ENCODE results near the gene SHC2. TPM values are rescaled to one million over a fixed set of nuclear protein-coding genes. Genes with fewer than 3 reads are reported as not detected.
A peak's percentile ranks its signal among the peaks of the same experiment; 100 is the strongest.
"Not testable (repeated sequence)": the region's sequence is repeated elsewhere in the genome, so short reads cannot be mapped to it uniquely, and the experiment has no call there.

SHC2 gene
- total RNA-seq, 2 experiments from 2014 or later: 0.36 to 0.42 TPM

DNA sequence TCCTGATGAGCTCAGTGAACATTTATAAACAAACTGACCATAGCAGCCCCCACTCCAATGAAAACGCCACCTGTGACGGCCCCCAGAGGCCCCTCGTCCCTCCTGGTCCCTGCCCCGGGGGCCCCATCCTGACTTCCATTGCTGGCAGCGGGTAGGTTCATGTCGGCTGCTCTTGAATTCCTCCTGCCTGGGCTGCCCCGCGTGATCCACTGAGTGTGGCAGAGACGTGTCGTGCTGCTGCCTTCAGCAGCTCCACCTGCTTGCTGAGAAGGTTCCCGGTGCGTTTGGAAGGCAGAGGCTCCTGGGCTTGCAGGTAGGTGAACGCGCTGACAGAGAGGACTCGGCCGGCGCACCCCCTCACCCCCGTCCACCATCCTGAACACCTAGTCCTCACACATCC is 63.5 kb downstream of the SHC2 start:
- no peak for DNase-seq
- Mint-ChIP-seq H3K9me3 (peaks cover 4% of the 10 kb centered on the region), H3K4me1 (ENCODE audit: low read depth) (no peaks in the 10 kb centered on the region), H3K27me3 (no peaks in the 10 kb centered on the region), H3K4me3 (no peak overlapping the region), H3K36me3 (ENCODE audit: low read depth) (no peaks in the 10 kb centered on the region), H3K27ac (no peak overlapping the region)
- ChIA-PET POLR2A (no interaction called here), CTCF (no interaction called here)
- no peak overlapping the region for H3K4me3 ChIP-seq (ENCODE audit: low read length)
- peaks cover 0 to 29% of the 10 kb centered on the region in 2 experiments for H3K9me3 ChIP-seq (ENCODE audit: control insufficient read depth in 1 of 2, insufficient read depth in 1 of 2, low read length in 2 of 2)
- H3K27ac ChIP-seq (ENCODE audit: low read depth in 1 of 2, low read length in 2 of 2): no peak overlapping the region
- H3K36me3 ChIP-seq (ENCODE audit: insufficient read depth, low read length): no peaks in the 10 kb centered on the region
- intact Hi-C loops (cut with DNase I, micrococcal nuclease): no loop called here
- H3K27me3 ChIP-seq (ENCODE audit: control insufficient read depth in 1 of 2, insufficient read depth in 2 of 2, low read length in 2 of 2): peaks cover 0 to 6% of the 10 kb centered on the region in 2 experiments
- no peak for ATAC-seq (ENCODE audit: poor library complexity)
- TF ChIP-seq, protein P1, sequence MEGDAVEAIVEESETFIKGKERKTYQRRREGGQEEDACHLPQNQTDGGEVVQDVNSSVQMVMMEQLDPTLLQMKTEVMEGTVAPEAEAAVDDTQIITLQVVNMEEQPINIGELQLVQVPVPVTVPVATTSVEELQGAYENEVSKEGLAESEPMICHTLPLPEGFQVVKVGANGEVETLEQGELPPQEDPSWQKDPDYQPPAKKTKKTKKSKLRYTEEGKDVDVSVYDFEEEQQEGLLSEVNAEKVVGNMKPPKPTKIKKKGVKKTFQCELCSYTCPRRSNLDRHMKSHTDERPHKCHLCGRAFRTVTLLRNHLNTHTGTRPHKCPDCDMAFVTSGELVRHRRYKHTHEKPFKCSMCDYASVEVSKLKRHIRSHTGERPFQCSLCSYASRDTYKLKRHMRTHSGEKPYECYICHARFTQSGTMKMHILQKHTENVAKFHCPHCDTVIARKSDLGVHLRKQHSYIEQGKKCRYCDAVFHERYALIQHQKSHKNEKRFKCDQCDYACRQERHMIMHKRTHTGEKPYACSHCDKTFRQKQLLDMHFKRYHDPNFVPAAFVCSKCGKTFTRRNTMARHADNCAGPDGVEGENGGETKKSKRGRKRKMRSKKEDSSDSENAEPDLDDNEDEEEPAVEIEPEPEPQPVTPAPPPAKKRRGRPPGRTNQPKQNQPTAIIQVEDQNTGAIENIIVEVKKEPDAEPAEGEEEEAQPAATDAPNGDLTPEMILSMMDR (IDR thresholded peaks at IDR 0.05): no peak
- no peaks in the 10 kb centered on the region for H3K4me1 ChIP-seq (ENCODE audit: insufficient read depth, low read length)

DNA sequence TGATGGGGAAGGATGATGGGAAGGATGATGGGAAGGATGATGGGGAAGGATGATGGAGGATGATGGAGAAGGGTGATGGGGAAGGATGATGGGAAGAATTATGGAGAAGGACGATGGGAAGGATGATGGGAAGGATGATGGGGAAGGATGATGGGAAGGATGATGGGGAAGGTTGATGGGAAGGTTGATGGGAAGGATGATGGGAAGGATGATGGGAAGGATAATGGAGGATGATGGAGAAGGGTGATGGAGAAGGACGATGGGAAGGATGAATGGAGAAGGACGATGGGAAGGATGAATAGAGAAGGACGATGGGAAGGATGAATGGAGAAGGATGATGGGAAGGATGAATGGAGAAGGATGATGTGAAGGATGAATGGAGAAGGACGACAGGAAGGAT is 65.4 kb downstream of the SHC2 start:
- Mint-ChIP-seq H3K4me1 (ENCODE audit: low read depth) (no peaks in the 10 kb centered on the region), H3K27ac (no peak overlapping the region), H3K36me3 (ENCODE audit: low read depth) (no peaks in the 10 kb centered on the region), H3K4me3 (no peak overlapping the region), H3K27me3 (no peaks in the 10 kb centered on the region), H3K9me3 (peaks cover 4% of the 10 kb centered on the region)
- ChIA-PET POLR2A (no interaction called here), CTCF (no interaction called here)
- TF ChIP-seq, protein P1 (IDR thresholded peaks at IDR 0.05): no peak
- H3K4me3 ChIP-seq (ENCODE audit: low read length): no peak overlapping the region
- ATAC-seq (ENCODE audit: poor library complexity): no peak
- H3K27me3 ChIP-seq (ENCODE audit: control insufficient read depth in 1 of 2, insufficient read depth in 2 of 2, low read length in 2 of 2): no peaks in the 10 kb centered on the region
- intact Hi-C loops (cut with DNase I, micrococcal nuclease): no loop called here
- no peak for DNase-seq
- H3K9me3 ChIP-seq (ENCODE audit: control insufficient read depth in 1 of 2, insufficient read depth in 1 of 2, low read length in 2 of 2): peaks cover 0 to 25% of the 10 kb centered on the region in 2 experiments
- H3K27ac ChIP-seq (ENCODE audit: low read depth in 1 of 2, low read length in 2 of 2): no peak overlapping the region
- H3K36me3 ChIP-seq (ENCODE audit: insufficient read depth, low read length): no peaks in the 10 kb centered on the region
- no peaks in the 10 kb centered on the region for H3K4me1 ChIP-seq (ENCODE audit: insufficient read depth, low read length)

DNA sequence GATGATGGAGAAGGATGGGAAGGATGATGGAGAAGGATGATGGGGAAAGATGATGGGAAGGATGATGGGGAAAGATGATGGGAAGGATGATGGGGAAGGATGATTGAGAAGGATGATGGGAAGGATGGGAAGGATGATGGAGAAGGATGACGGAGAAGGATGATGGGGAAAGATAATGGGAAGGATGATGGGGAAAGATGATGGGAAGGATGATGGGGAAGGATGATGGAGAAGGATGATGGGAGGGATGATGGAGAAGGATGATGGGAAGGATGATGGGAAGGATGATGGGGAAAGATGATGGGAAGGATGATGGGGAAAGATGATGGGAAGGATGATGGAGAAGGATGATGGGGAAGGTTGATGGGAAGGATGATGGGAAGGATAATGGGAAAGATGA is 66.0 kb downstream of the SHC2 start:
- H3K27ac Mint-ChIP-seq; H3K4me3 Mint-ChIP-seq; H3K36me3 Mint-ChIP-seq (ENCODE audit: low read depth); DNase-seq; intact Hi-C loops (cut with DNase I, micrococcal nuclease); POLR2A ChIA-PET; H3K9me3 Mint-ChIP-seq; H3K27ac ChIP-seq (ENCODE audit: low read depth in 1 of 2, low read length in 2 of 2); H3K4me1 ChIP-seq (ENCODE audit: insufficient read depth, low read length); H3K4me1 Mint-ChIP-seq (ENCODE audit: low read depth); H3K27me3 ChIP-seq (ENCODE audit: control insufficient read depth in 1 of 2, insufficient read depth in 2 of 2, low read length in 2 of 2); H3K36me3 ChIP-seq (ENCODE audit: insufficient read depth, low read length); H3K4me3 ChIP-seq (ENCODE audit: low read length); CTCF ChIA-PET; ATAC-seq (ENCODE audit: poor library complexity); H3K27me3 Mint-ChIP-seq: not testable (repeated sequence)
- peaks cover 0 to 25% of the 10 kb centered on the region in 2 experiments for H3K9me3 ChIP-seq (ENCODE audit: control insufficient read depth in 1 of 2, insufficient read depth in 1 of 2, low read length in 2 of 2)

DNA sequence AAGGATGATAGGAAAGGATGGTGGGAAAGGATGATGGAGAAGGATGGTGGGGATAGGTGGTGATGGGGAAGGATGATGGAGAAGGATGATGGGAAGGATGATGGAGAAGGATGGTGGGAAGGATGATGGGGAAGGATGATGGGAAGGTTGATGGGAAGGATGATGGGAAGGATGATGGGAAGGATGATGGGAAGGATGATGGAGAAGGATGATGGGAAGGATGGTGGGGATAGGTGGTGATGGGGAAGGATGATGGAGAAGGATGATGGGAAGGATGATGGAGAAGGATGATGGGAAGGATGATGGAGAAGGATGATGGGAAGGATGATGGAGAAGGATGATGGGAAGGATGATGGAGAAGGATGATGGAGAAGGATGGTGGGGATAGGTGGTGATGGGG is 67.3 kb downstream of the SHC2 start:
- H3K36me3 ChIP-seq (ENCODE audit: insufficient read depth, low read length); H3K4me3 Mint-ChIP-seq; H3K9me3 Mint-ChIP-seq; H3K27me3 ChIP-seq (ENCODE audit: control insufficient read depth in 1 of 2, insufficient read depth in 2 of 2, low read length in 2 of 2); CTCF ChIA-PET; H3K4me1 Mint-ChIP-seq (ENCODE audit: low read depth); H3K4me1 ChIP-seq (ENCODE audit: insufficient read depth, low read length); H3K4me3 ChIP-seq (ENCODE audit: low read length); ATAC-seq (ENCODE audit: poor library complexity); POLR2A ChIA-PET; intact Hi-C loops (cut with DNase I, micrococcal nuclease); H3K36me3 Mint-ChIP-seq (ENCODE audit: low read depth); H3K27me3 Mint-ChIP-seq; H3K27ac ChIP-seq (ENCODE audit: low read depth in 1 of 2, low read length in 2 of 2); DNase-seq: not testable (repeated sequence)
- H3K9me3 ChIP-seq (ENCODE audit: control insufficient read depth in 1 of 2, insufficient read depth in 1 of 2, low read length in 2 of 2): peaks cover 0 to 25% of the 10 kb centered on the region in 2 experiments
- H3K27ac Mint-ChIP-seq: peak overlapping the region; percentile 67

Measured in CD4-positive, alpha-beta T cell (primary cell).